ENCODE data around the gene SNN.

SNN gene

GRCh38 chr16:11699234-11699894 lies 31.1 kb downstream of the SNN start:
- no peak for DNase-seq (ENCODE audit: low read depth)

- no peak for DNase-seq (ENCODE audit: low read depth)
These were observed 32.2 kb downstream of the SNN start for GRCh38 chr16:11700264-11701029.

GRCh38 chr16:11705311-11706025 lies 37.2 kb downstream of the SNN start:
- DNase-seq (ENCODE audit: low read depth), result no peak

GRCh38 chr16:11706180-11706742 lies 38.0 kb downstream of the SNN start:
- no peak for DNase-seq (ENCODE audit: low read depth)

GRCh38 chr16:11707679-11708197 lies 39.5 kb downstream of the SNN start:
- no peak for DNase-seq (ENCODE audit: low read depth)

- DNase-seq (ENCODE audit: low read depth), result peak; percentile 23
These were observed 40.2 kb downstream of the SNN start for GRCh38 chr16:11708421-11708820.

- DNase-seq (ENCODE audit: low read depth), result no peak
These were observed 43.4 kb downstream of the SNN start for GRCh38 chr16:11711662-11712061.

- DNase-seq (ENCODE audit: low read depth), result no peak
These were observed 43.9 kb downstream of the SNN start for GRCh38 chr16:11712122-11712521.

GRCh38 chr16:11715246-11715947 lies 47.1 kb downstream of the SNN start:
- DNase-seq (ENCODE audit: low read depth), result no peak

GRCh38 chr16:11716336-11716735 lies 48.1 kb downstream of the SNN start:
- DNase-seq (ENCODE audit: low read depth), result no peak

- no peak for DNase-seq (ENCODE audit: low read depth)
These were observed 49.6 kb downstream of the SNN start for GRCh38 chr16:11717811-11718210.

- DNase-seq (ENCODE audit: low read depth), result no peak
These were observed 50.9 kb downstream of the SNN start for GRCh38 chr16:11719171-11719570.

- no peak for DNase-seq (ENCODE audit: low read depth)
These were observed 51.5 kb downstream of the SNN start for GRCh38 chr16:11719762-11720161.

GRCh38 chr16:11721781-11722467 lies 53.7 kb downstream of the SNN start:
- no peak for DNase-seq (ENCODE audit: low read depth)

GRCh38 chr16:11722468-11722808 lies 54.2 kb downstream of the SNN start:
- no peak for DNase-seq (ENCODE audit: low read depth)

- DNase-seq (ENCODE audit: low read depth), result no peak
These were observed 57.2 kb downstream of the SNN start for GRCh38 chr16:11725457-11725856.

GRCh38 chr16:11726008-11726407 lies 57.8 kb downstream of the SNN start:
- DNase-seq (ENCODE audit: low read depth), result no peak

- no peak for DNase-seq (ENCODE audit: low read depth)
These were observed 59.7 kb downstream of the SNN start for GRCh38 chr16:11727796-11728543.
